AML-193 (cell line): ENCODE measurements around the gene TXN.
"Not testable (repeated sequence)": the region's sequence is repeated elsewhere in the genome, so short reads cannot be mapped to it uniquely, and the experiment has no call there.

Source experiments
- DNase-seq, 2 experiments: peaks; one replicate each; lab custom pipeline; 2025; lab: John Stamatoyannopoulos, UW

Gene TXN

GRCh38 chr9:110208031-110208430 lies 48.3 kb downstream of the TXN start, which contains the start of gene C9orf152:
Gene C9orf152 (minus strand): TSS chr9:110208159. CDS start chr9:110207579, 580 bp downstream.
- DNase-seq: no peak

DNA sequence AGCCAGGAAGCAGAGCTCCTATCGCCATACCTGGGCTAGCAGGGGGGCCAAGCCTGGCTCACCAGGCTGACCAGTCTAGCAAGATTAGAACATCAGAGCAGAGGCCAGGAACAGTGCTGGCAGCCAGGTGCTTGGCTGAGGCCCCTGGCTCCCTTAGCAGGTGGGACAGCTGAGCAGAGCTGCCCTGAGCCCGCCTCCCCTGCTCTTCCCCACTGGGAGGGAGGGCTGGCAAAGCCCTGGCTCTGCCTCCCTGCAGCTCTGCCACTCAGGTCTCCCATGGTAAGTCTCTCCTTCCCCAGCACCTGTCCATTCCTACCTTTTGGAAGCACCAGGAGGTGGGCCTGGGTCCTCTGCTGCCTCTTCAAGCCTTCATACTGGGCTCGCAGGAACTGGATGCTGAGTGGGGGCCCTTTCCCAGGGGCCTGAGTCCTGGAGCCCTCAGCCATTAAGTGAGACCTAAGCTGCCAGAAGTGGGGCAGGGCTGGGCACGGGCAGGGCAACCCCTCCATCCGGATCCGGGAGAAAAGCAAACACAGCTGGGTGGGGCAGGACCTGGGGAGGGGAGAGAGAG lies 49.2 kb downstream of the TXN start:
- DNase-seq: no peak

- no peak for DNase-seq
Measured at GRCh38 chr9:110206389-110206788, 49.9 kb downstream of the TXN start.

DNA sequence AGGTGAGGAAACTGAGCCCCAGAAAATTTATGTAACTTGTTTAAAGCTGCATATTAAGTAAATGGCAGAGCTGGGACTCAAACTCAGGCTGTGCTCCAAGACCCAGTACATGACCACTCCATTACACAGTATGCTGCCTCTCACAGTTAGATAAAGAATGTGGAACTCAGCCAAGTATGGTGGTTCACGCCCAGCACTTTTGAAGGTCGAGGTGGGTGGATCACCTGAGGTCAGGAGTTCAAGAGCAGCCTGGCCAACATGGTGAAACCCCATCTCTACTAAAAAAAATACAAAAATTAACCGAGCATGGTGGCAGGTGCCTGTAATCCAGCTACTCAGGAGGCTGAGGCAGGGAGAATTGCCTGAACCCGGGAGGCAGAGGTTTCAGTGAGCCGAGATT lies 50.7 kb downstream of the TXN start:
- DNase-seq: not testable (repeated sequence)

GRCh38 chr9:110202232-110202631 lies 54.1 kb downstream of the TXN start:
- no peak for DNase-seq

DNA sequence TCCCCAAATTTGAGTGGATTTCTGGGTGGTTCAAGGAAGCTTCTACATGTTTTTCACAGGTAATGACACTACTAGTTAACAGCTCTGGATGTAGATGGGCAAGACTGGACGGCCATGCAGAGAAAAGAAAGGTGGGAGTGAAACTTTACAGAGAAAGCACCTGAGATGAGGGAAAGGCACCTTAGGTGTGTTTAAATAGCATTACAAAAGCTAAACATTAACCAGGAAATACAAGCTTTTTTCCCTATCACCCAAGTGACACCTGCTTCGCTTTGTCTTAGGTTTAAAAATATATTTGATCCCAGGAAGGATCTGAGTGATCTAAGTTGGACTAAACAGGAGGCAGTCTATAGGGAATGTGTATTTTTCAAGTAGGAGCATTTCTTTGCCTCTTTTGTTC lies 56.7 kb downstream of the TXN start:
- no peak for DNase-seq

DNA sequence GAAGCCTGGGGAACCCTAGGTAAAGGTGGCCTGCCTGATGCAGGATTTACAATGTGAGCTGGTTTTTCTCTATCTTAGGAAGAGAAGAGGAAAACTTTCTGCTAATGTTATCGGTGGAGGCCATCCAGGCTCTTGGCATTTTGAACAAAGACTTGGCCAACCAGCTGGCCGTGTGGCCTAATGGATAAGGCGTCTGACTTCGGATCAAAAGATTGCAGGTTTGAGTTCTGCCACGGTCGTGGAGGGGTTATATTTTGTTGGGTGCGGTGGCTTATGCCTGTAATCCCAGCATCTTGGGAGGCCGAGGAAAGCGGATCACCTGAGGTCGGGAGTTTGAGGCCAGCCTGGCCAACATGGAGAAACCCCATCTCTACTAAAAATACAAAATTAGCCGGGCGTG lies 58.0 kb downstream of the TXN start:
- DNase-seq: no peak

GRCh38 chr9:110197330-110198187 lies 58.7 kb downstream of the TXN start:
- no peak for DNase-seq

GRCh38 chr9:110196084-110196499 lies 60.2 kb downstream of the TXN start:
- DNase-seq: not testable (repeated sequence)
